Renal cortical epithelial cell (primary cell): ENCODE results near the gene HPS1. TPM values are rescaled to one million over a fixed set of nuclear protein-coding genes. Genes with fewer than 3 reads are reported as not detected.

Experiments
- DNase-seq: peaks from one replicate; pipeline ENCODE4 v3.0.0-alpha.2; 2011; ENCODE audit warnings: low read depth
- total RNA-seq: library from RNA; depleted of rRNA; stranded (reverse); fragments of >200 nt; gene quantifications from 2 replicates; pipeline ENCODE4 v1.2.3, GENCODE V29; 2014

Gene HPS1
- total RNA-seq, 1 donor from 2014 or later = 19.8 TPM

GRCh38 chr10:98390406-98390805 lies 56.3 kb downstream of the HPS1 start:
- DNase-seq = no peak

DNA sequence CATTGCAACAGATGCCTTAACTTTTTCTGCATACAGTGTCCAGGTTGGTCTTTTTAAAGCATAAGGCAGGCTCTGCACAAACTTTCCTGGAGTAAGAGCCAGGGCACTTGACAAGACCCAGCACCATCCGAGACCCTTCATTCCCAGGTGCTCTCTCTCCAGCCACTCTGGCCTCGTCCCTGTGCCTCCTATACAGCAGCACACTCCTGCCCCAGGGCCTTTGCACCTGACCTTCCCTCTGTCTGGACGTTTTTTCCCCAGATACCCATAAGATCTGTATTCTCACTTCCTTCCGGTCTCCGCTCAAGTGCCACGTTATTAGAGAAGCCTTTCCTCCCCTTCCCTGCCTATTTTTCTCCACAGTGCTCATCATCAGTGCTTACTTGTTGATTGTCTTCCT lies 57.3 kb downstream of the HPS1 start:
- no peak for DNase-seq

DNA sequence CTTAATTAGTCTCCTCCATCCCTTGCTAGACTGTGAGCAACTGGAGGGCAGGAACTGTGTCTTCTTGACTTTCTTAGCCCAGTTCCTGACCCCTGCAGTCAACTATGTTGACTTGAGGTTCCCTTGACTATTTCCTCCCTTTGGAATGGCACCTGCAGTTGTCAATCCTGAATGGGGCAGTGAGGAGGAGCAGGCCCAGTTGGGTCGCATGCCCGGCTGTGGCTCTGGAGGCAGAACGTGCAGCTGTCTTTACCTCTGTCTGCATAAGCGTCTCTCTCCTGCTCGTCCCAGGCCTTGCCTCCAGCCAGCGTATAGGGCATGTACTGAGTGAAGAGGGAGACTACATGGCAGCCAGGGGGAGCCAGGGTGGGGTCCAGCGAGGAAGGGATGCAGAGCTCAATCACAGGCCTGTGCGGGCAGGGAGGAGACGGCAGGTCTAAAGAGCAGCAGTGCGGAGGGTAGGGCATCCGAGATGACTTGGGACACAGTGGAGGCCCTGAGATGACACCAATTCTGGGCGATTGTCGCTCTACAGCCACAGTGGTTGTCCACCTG lies 58.6 kb downstream of the HPS1 start:
- no peak for DNase-seq

GRCh38 chr10:98384531-98385133 lies 62.1 kb downstream of the HPS1 start:
- no peak for DNase-seq

DNA sequence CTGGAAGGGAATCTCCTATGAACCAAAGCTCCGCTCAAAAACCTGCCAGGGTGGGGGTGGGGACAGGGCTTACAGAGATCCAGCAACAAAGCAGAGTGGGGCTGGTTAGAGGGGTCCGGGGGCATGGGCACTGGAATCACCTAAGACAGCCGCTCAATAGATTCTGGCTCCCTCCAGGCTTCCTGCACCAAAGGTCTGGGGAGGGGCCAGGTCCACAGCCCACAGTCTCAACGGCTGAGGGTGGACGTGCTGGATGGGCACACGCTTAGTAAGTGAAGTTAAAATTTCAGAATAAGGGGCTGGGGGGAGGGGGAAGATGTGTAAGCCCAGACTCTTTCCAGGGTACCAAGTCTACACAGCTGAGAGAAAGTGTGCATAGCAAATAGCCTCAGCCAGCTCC lies 62.9 kb downstream of the HPS1 start:
- DNase-seq = no peak

DNA sequence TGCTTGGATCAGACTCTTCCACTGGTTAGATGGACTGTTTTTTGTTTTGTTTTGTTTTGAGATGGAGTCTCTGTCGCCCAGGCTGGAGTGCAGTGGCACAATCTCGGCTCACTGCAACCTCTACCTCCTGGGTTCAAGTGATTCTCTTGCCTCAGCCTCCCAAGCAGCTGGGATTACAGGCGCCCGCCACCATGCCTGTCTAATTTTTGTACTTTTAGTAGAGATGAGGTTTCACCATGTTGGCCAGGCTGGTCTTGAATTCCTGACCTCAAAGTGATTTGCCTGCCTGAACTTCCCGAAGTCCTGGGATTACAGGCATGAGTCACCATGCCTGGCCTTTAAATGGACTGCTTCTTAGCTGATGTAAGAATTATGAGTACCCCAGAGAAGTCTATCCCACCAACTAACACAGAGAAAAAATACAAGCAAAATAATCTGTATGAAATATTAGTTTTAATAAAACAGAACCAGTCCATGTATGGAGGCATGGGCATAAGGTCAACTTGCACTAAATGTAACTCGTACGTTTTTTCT lies 63.5 kb downstream of the HPS1 start:
- DNase-seq = peak; percentile 80

DNA sequence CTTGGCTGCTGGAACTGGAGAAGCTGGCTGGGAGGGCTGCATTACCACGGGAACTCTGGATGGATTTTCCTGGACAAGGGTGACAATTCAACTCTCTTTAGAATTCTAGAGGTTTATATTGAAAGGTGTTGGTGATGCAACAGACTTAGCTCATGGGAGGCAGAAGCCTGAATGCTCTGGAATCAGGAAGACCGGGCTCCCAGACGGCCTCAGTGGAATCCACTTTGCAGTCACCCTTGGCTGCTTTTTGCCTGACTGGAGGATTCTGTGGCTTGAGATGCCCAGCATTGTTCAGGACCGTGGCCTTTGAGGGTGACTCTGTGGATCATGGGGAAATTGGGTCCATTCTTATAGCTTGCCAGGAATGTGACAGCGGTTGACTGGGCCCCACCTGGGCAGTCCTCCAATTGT lies 64.0 kb downstream of the HPS1 start:
- peak; percentile 74 for DNase-seq

DNA sequence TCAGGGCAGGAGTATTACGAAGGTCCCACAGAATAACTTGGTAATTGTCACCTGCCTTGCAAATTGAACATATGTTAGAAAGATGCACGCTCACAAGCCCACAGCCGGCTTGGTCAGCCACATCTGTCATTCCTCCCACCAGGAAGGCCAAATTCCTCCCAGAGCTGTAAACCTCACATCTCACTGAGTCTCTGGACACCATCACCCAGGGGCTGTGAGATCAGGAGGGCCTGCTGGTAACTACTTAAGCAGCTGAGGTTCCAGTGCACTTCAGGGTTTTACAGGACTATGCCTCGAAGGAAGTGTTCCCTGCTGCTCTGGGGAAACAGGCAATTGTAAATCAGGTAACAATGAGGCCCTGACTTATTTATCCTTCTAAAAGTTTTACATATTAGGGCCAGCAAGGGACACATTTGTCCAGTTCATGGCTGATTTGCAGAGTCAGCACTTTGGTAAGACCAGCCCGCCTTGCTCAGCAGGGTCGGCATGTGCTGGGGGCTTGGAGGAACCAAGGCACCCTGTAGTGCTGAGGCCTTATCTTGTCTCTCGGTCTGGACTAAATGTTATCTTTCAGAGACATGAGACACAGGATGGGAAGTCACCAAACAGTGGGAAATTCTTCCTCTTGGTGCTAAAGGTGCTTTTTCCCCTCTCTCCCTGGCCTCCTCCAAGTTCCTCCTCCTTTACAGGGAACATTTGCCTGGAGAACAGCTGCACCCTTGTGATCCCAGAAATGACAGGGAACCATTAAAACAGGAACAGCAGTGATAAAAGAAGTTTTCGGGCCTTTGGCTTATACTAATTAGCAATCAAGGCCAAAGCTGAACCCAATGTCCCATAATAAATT lies 66.0 kb downstream of the HPS1 start:
- no peak for DNase-seq

- DNase-seq = no peak
Observed at GRCh38 chr10:98378722-98379121, 68.0 kb downstream of the HPS1 start.

GRCh38 chr10:98377536-98377935 lies 69.2 kb downstream of the HPS1 start:
- DNase-seq = no peak

GRCh38 chr10:98377001-98377400 lies 69.7 kb downstream of the HPS1 start:
- no peak for DNase-seq

- DNase-seq = peak; percentile 78
Observed at GRCh38 chr10:98376485-98376884, 70.2 kb downstream of the HPS1 start.

DNA sequence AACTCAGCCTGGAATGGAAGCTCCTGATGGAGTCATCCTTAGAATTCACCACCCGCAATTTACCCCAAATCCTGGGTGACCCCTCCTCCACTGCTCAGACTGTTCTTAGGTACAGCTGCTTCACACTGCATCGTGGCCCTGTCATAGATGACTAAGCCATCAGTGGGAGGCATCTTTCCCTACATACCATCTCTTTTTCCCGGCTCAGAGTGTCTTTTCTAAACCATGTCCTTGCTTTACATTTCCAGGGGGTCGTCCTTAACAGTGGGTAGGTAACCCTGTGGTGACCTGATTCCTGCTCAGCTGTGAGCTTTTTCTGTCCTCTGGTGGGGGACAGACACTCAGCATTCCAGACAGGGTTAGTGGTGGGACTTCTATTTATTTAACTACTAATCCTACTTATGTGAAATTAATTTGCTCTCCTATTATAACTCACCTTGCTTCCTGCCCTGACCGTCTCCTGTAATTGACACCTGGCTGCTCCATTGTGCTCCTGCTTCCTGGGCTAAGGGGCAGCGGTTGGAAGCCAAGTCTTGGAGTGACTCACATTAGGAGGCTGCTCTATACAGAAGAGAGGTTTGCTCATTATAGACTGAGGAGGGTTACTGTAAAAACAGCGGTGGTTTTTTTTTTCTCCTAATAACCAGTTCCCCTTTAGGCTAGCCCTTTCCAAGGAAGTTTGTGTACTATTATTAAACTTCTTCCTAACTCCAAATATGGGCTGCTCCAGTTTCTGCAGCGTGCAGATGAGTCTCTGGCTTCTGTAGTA lies 72.3 kb downstream of the HPS1 start:
- peak; percentile 59 for DNase-seq

DNA sequence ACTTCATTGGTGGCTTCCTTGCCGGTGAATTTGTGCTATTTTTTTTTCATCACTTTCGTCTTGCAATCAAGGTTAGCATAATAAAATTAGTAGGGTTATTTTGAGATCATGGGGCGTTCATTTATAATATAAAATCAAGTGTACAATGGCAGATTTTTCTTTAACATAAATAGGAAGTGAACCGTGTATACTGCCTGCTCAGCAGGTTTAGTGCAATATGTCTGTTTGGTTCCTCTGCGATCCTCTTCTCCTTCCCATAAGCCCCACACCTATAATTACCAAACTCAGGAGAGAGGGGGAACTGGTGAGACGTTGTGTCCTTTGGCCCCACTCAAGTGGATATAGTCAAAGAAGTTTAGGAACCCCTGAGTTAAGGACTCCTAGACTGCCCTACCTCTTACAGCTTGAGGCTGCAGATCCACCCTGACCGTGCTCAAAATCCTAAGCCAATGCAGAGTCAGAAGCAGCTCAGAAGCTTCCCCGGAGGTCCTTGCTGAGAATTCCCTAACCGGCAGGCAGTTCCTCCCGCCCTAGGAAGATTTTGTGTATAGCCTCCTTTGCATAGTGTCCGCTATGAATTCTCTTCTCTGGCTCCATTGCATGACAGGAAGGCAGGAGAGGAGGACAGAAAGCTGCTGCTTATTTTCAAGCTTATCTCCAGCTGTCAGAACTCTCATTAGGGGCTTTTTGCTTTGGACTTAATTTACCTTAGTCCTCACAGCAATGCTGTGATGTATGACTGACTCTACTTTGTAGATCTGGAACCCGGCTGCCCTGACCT lies 73.3 kb downstream of the HPS1 start:
- no peak for DNase-seq

- DNase-seq = no peak
Observed at GRCh38 chr10:98370831-98371820, 75.6 kb downstream of the HPS1 start.

- no peak for DNase-seq
Observed at GRCh38 chr10:98369801-98370200, 76.9 kb downstream of the HPS1 start.

- no peak for DNase-seq
Observed at GRCh38 chr10:98368644-98369043, 78.1 kb downstream of the HPS1 start.

- no peak for DNase-seq
Observed at GRCh38 chr10:98367604-98368451, 78.9 kb downstream of the HPS1 start.
